Measurements from ENCODE around the gene ITGA11. TPM values are rescaled to one million over a fixed set of nuclear protein-coding genes. Genes with fewer than 3 reads are reported as not detected.
A peak's percentile ranks its signal among the peaks of the same experiment; 100 is the strongest.

The ITGA11 gene
- total RNA-seq, 2 donors from 2014 or later = 0.99 to 1.0 TPM

- Histone ChIP-seq H3K27ac (no peak overlapping the region), H3K9me3 (no peaks in the 10 kb centered on the region), H3K27me3 (no peaks in the 10 kb centered on the region), H3K4me1 (no peaks in the 10 kb centered on the region), H3K4me3 (no peak overlapping the region), H3K36me3 (replicated peaks in 1 of 2; ENCODE audit: insufficient read depth in 1 of 2, low read depth in 2 of 2) (no peaks in the 10 kb centered on the region)
- intact Hi-C loops (cut with DNase I) = no loop called here
- 41 to 69% methylated on average over 7 of the region's 7 CpGs for WGBS, 2 donors
- TF ChIP-seq POLR2A (IDR thresholded peaks at IDR 0.05) = no peak
- TF ChIP-seq CTCF (IDR thresholded peaks at IDR 0.05) = no peak
- no peak for DNase-seq
- ATAC-seq = no peak
These were observed 110.7 kb downstream of the ITGA11 start for GRCh38 chr15:68321229-68321628.

GRCh38 chr15:68319997-68320396 is 112.0 kb downstream of the ITGA11 start:
- no peaks in the 10 kb centered on the region for H3K36me3 ChIP-seq (replicated peaks in 1 of 2; ENCODE audit: insufficient read depth in 1 of 2, low read depth in 2 of 2)
- intact Hi-C loops (cut with DNase I) = no loop called here
- DNase-seq = no peak
- H3K27me3 ChIP-seq = no peaks in the 10 kb centered on the region
- H3K4me1 ChIP-seq = no peaks in the 10 kb centered on the region
- H3K27ac ChIP-seq = no peak overlapping the region
- no peaks in the 10 kb centered on the region for H3K9me3 ChIP-seq
- no peak overlapping the region for H3K4me3 ChIP-seq
- ATAC-seq = no peak
- TF ChIP-seq POLR2A (IDR thresholded peaks at IDR 0.05) (no peak), CTCF (IDR thresholded peaks at IDR 0.05) (no peak)
- 94 to 95% methylated on average over 12 of the region's 12 CpGs for WGBS, 2 donors

GRCh38 chr15:68318931-68319909 is 112.7 kb downstream of the ITGA11 start:
- ATAC-seq (no peak), DNase-seq (peak in 1 of 4 donors; percentile 5)
- TF ChIP-seq CTCF (IDR thresholded peaks at IDR 0.05) = no peak
- H3K36me3 ChIP-seq (replicated peaks in 1 of 2; ENCODE audit: insufficient read depth in 1 of 2, low read depth in 2 of 2) = no peaks in the 10 kb centered on the region
- no peak overlapping the region for H3K27ac ChIP-seq
- intact Hi-C loops (cut with DNase I) = no loop called here
- H3K4me1 ChIP-seq = no peaks in the 10 kb centered on the region
- no peaks in the 10 kb centered on the region for H3K9me3 ChIP-seq
- 88% methylated on average over 17 of the region's 18 CpGs for WGBS, 2 donors
- no peak overlapping the region for H3K4me3 ChIP-seq
- no peaks in the 10 kb centered on the region for H3K27me3 ChIP-seq

- intact Hi-C loops (cut with DNase I) = no loop called here
- no peak overlapping the region for H3K27ac ChIP-seq
- no peaks in the 10 kb centered on the region for H3K27me3 ChIP-seq
- ATAC-seq = no peak
- H3K36me3 ChIP-seq (replicated peaks in 1 of 2; ENCODE audit: insufficient read depth in 1 of 2, low read depth in 2 of 2) = no peaks in the 10 kb centered on the region
- H3K4me3 ChIP-seq = no peak overlapping the region
- H3K4me1 ChIP-seq = no peaks in the 10 kb centered on the region
- no peaks in the 10 kb centered on the region for H3K9me3 ChIP-seq
- 71 to 90% methylated on average over 4 to 6 of the region's 6 CpGs for WGBS, 2 donors
- DNase-seq = peak in 1 of 4 donors; percentile 4
- TF ChIP-seq POLR2A (IDR thresholded peaks at IDR 0.05) (no peak), CTCF (IDR thresholded peaks at IDR 0.05) (no peak)
These were observed 113.7 kb downstream of the ITGA11 start for GRCh38 chr15:68318008-68318835.
